H1 (cell line): ENCODE data around the gene SMYD3. TPM values are rescaled to one million over a fixed set of nuclear protein-coding genes. Genes with fewer than 3 reads are reported as not detected.

Experiments used
- CTCF ChIA-PET: fragments of 300-600 bp; sonication (Branson Sonifier 250); formaldehyde crosslinking; loops from one replicate; lab custom pipeline; 2021; ENCODE audit not compliant: partially characterized antibody; lab: Charles Lee
- POLR2A ChIA-PET: fragments of 300-600 bp; sonication (Branson Sonifier 250); formaldehyde crosslinking; loops from one replicate; lab custom pipeline; 2021; ENCODE audit warnings: inconsistent platforms; ENCODE audit not compliant: partially characterized antibody; lab: Charles Lee
- DNase-seq, 2 experiments: peaks; one replicate each; pipeline versions ENCODE4 v3.0.0 to v3.0.0-alpha.2; 2010 to 2022; ENCODE audit warnings: low spot score in 2 of 2, low read depth in 1 of 2, mixed read lengths in 1 of 2
- FAIRE-seq: peaks from 2 replicates; lab custom pipeline; 2011; peaks lifted over from hg19 to GRCh38; lab: Jason Lieb, UNC
- H2AFZ ChIP-seq: 2 replicates; pipeline ENCODE4 v1.8.1; 2012; ENCODE audit warnings: low read length, inconsistent platforms
- H2AK5ac ChIP-seq: 2 replicates; pipeline ENCODE4 v1.6.1; 2013; ENCODE audit warnings: low read depth, low read length
- H2BK120ac ChIP-seq: replicated peaks from 2 replicates; pipeline ENCODE3; 2013; ENCODE audit warnings: low read depth, low read length, inconsistent platforms
- H2BK12ac ChIP-seq: 2 replicates; pipeline ENCODE4 v1.6.1; 2013; ENCODE audit warnings: low read depth, low read length
- H2BK15ac ChIP-seq: 2 replicates; pipeline ENCODE4 v1.6.1; 2013; ENCODE audit warnings: low read length
- H2BK20ac ChIP-seq: 2 replicates; pipeline ENCODE4 v1.6.1; 2013; ENCODE audit warnings: low read length
- H2BK5ac ChIP-seq: 2 replicates; pipeline ENCODE4 v1.6.1; 2013; ENCODE audit warnings: low read depth, low read length
- H3K14ac ChIP-seq: 2 replicates; pipeline ENCODE4 v1.6.1; 2013; ENCODE audit warnings: inconsistent platforms; ENCODE audit not compliant: insufficient read length
- H3K18ac ChIP-seq: 2 replicates; pipeline ENCODE4 v1.6.1; 2013; ENCODE audit warnings: low read length; ENCODE audit errors: extremely low read depth
- H3K23ac ChIP-seq: 2 replicates; pipeline ENCODE4 v1.6.1; 2013; ENCODE audit warnings: inconsistent platforms; ENCODE audit not compliant: insufficient read length
- H3K23me2 ChIP-seq: 2 replicates; pipeline ENCODE4 v1.6.1; 2013; ENCODE audit warnings: low read depth, low read length
- H3K27ac ChIP-seq: 2 replicates; pipeline ENCODE4 v1.6.1; 2011; ENCODE audit warnings: low read depth, low read length, inconsistent platforms
- H3K27me3 ChIP-seq, 4 experiments: replicated peaks in 1 of 4; 1 replicate in 1 of 4; 2 replicates in 3 of 4; pipeline versions ENCODE4 v1.6.1 to v1.8.1; 2011 to 2013; ENCODE audit warnings: low read length in 3 of 4, mild to moderate bottlenecking in 3 of 4, inconsistent platforms in 2 of 4, mixed read lengths in 2 of 4, moderate library complexity in 1 of 4; ENCODE audit not compliant: control insufficient read depth in 3 of 4, insufficient read depth in 3 of 4; ENCODE audit errors: extremely low read depth in 1 of 4
- H3K36me3 ChIP-seq, 4 experiments: 2 replicates each; pipeline versions ENCODE4 v1.6.1 to v1.8.1; 2011 to 2013; ENCODE audit warnings: mild to moderate bottlenecking in 4 of 4, low read length in 3 of 4, moderate library complexity in 2 of 4, control low read depth in 1 of 4, inconsistent platforms in 1 of 4; ENCODE audit not compliant: insufficient read depth in 4 of 4, control insufficient read depth in 2 of 4
- H3K4ac ChIP-seq: replicated peaks from 2 replicates; pipeline ENCODE3; 2013; ENCODE audit warnings: low read length, low read depth, mixed read lengths, inconsistent platforms; ENCODE audit not compliant: insufficient read length
- H3K4me1 ChIP-seq, 4 experiments: replicated peaks in 1 of 4; 1 replicate in 1 of 4; 2 replicates in 3 of 4; pipeline versions ENCODE4 v1.6.1 to v1.8.1; 2011 to 2013; ENCODE audit warnings: low read length in 3 of 4, inconsistent platforms in 2 of 4, mixed read lengths in 1 of 4; ENCODE audit not compliant: insufficient read depth in 4 of 4, control insufficient read depth in 3 of 4
- H3K4me2 ChIP-seq, 2 experiments: 2 replicates each; pipeline versions ENCODE4 v1.6.1 to v1.8.1; 2011 to 2013; ENCODE audit warnings: low read depth in 2 of 2, low read length in 2 of 2, control low read depth in 1 of 2, inconsistent platforms in 1 of 2, mild to moderate bottlenecking in 1 of 2; ENCODE audit not compliant: insufficient read depth in 1 of 2
- H3K4me3 ChIP-seq, 4 experiments: fragments of 200-600, 300-600 bp in 1 of 4; sonication (generic), shearing (Covaris generic), sonication (Bioruptor Twin) in 1 of 4; 2 replicates each; pipeline versions ENCODE4 v1.5.1 to v1.8.1; 2011 to 2016; ENCODE audit warnings: low read length in 4 of 4, low read depth in 3 of 4, control low read depth in 2 of 4, inconsistent platforms in 2 of 4, mild to moderate bottlenecking in 2 of 4, mixed read lengths in 1 of 4, moderate library complexity in 1 of 4; ENCODE audit not compliant: insufficient read depth in 2 of 4; ENCODE audit errors: extremely low read depth in 1 of 4
- H3K56ac ChIP-seq: replicated peaks from 2 replicates; pipeline ENCODE3; 2013; ENCODE audit warnings: low read depth, mild to moderate bottlenecking, mixed read lengths, low read length, inconsistent platforms; ENCODE audit not compliant: insufficient read length
- H3K79me1 ChIP-seq: 2 replicates; pipeline ENCODE4 v1.6.1; 2013; ENCODE audit warnings: low read depth, low read length, control low read depth
- H3K79me2 ChIP-seq, 2 experiments: 2 replicates each; pipeline versions ENCODE4 v1.6.1 to v1.8.1; 2012 to 2013; ENCODE audit warnings: low read length in 2 of 2, mild to moderate bottlenecking in 2 of 2, inconsistent platforms in 1 of 2; ENCODE audit not compliant: insufficient read depth in 2 of 2, control insufficient read depth in 1 of 2
- H3K9ac ChIP-seq, 4 experiments: replicated peaks in 1 of 4; 1 replicate in 1 of 4; 2 replicates in 3 of 4; pipeline versions ENCODE4 v1.6.1 to v1.8.1; 2011 to 2013; ENCODE audit warnings: low read depth in 3 of 4, low read length in 3 of 4, control low read depth in 2 of 4, mild to moderate bottlenecking in 2 of 4, moderate library complexity in 2 of 4, inconsistent platforms in 1 of 4; ENCODE audit errors: extremely low read depth in 1 of 4
- H3K9me3 ChIP-seq, 2 experiments: 2 replicates each; pipeline versions ENCODE4 v1.6.1 to v1.8.1; 2012 to 2013; ENCODE audit warnings: mild to moderate bottlenecking in 2 of 2, moderate library complexity in 2 of 2, control low read depth in 1 of 2, inconsistent platforms in 1 of 2, low read depth in 1 of 2, low read length in 1 of 2, mixed read lengths in 1 of 2; ENCODE audit not compliant: insufficient read depth in 2 of 2
- H4K20me1 ChIP-seq, 2 experiments: replicated peaks in 1 of 2; 2 replicates each; pipeline versions ENCODE3 to v1.8.1; 2011 to 2013; ENCODE audit warnings: inconsistent platforms in 2 of 2, low read length in 2 of 2, mild to moderate bottlenecking in 1 of 2; ENCODE audit not compliant: insufficient read depth in 2 of 2, control insufficient read depth in 1 of 2
- H4K5ac ChIP-seq: 2 replicates; pipeline ENCODE4 v1.6.1; 2013; ENCODE audit warnings: low read length, low read depth, mixed read lengths, inconsistent platforms; ENCODE audit not compliant: insufficient read length
- H4K8ac ChIP-seq: 2 replicates; pipeline ENCODE4 v1.8.0; 2013; ENCODE audit warnings: mild to moderate bottlenecking, moderate library complexity, low read length, inconsistent platforms; ENCODE audit not compliant: insufficient read depth; ENCODE audit errors: extremely low read depth
- H4K91ac ChIP-seq: replicated peaks from 2 replicates; pipeline ENCODE3; 2013; ENCODE audit warnings: low read length, mixed read lengths, inconsistent platforms; ENCODE audit not compliant: insufficient read length
- HDAC2 ChIP-seq, 2 experiments: fragments of 300-600 bp in 1 of 2; sonication (generic) in 1 of 2; IDR thresholded peaks; 2 replicates each; pipeline ENCODE4 v1.6.1; 2011 to 2012; ENCODE audit warnings: low read depth in 2 of 2, low read length in 2 of 2, mild to moderate bottlenecking in 2 of 2, moderate library complexity in 2 of 2, borderline replicate concordance in 1 of 2, inconsistent platforms in 1 of 2
- KDM4A ChIP-seq: IDR thresholded peaks from one replicate; pipeline ENCODE4 v1.7.1; 2012; ENCODE audit warnings: low read depth, mild to moderate bottlenecking, moderate library complexity, low read length, inconsistent platforms; ENCODE audit not compliant: severe bottlenecking
- KDM5A ChIP-seq: fragments of 200-600 bp; IDR thresholded peaks from 2 replicates; pipeline ENCODE4 v1.7.1; 2012; ENCODE audit warnings: mild to moderate bottlenecking, low read length, inconsistent platforms, mixed read lengths
- POLR2AphosphoS5 ChIP-seq: IDR thresholded peaks from 2 replicates; pipeline ENCODE4 v1.6.1; 2011; ENCODE audit warnings: low read depth, low read length
- RNF2 ChIP-seq: fragments of 200-900, 300-1000 bp; sonication (generic); IDR thresholded peaks from 2 replicates; pipeline ENCODE4 v1.7.1; 2016; ENCODE audit warnings: borderline replicate concordance, low read depth, mild to moderate bottlenecking, antibody characterized with exemption, low read length; ENCODE audit not compliant: poor library complexity, severe bottlenecking; ENCODE audit errors: missing control alignments
- SAP30 ChIP-seq: fragments of 300-600 bp; sonication (generic); IDR thresholded peaks from 2 replicates; pipeline ENCODE4 v1.7.1; 2012; ENCODE audit warnings: low read length, moderate library complexity, mild to moderate bottlenecking, inconsistent platforms; ENCODE audit not compliant: insufficient read depth, insufficient replicate concordance
- SRF ChIP-seq: IDR thresholded peaks from 2 replicates; pipeline ENCODE4 v1.6.1; 2011; ENCODE audit warnings: mild to moderate bottlenecking, low read depth, low read length, moderate library complexity
- TAF1 ChIP-seq: IDR thresholded peaks from 2 replicates; pipeline ENCODE4 v1.6.1; 2011; ENCODE audit warnings: mild to moderate bottlenecking, low read depth, low read length
- WGBS, 2 experiments: shearing (Covaris generic) in 1 of 2; methylation state at CpG; one replicate each; pipeline versions ENCODE4 v1.1.6 to v1.1.7; 2013 to 2015; ENCODE audit warnings: low lambda C conversion rate in 2 of 2, mixed read lengths in 2 of 2, inconsistent platforms in 1 of 2, low coverage in 1 of 2, missing lambda C conversion rate in 1 of 2; ENCODE audit not compliant: insufficient replicate concordance in 2 of 2, insufficient coverage in 1 of 2, insufficient read length in 1 of 2; ENCODE audit errors: extremely low coverage in 1 of 2, missing lambda C conversion rate in 1 of 2; 5-methylcytosine and 5-hydroxymethylcytosine counted together
- polyA plus RNA-seq, 7 experiments: library from polyadenylated mRNA; depleted of rRNA in 3 of 7; stranded (reverse) in 5 of 7; unstranded in 2 of 7; fragments of >200 nt in 5 of 7; fragments of 200-250 nt in 2 of 7; gene quantifications; 1 replicate in 5 of 7; 2 replicates in 1 of 7; 4 replicates in 1 of 7; pipeline versions ENCODE4 v1.2.1 to v1.2.3, GENCODE V29; 2011 to 2013; ENCODE audit warnings: missing spikeins in 2 of 7, mixed read lengths in 2 of 7
- total RNA-seq: library from RNA; stranded (reverse); fragmentation: NEBNext Ultra II Directional; extraction: Animal tissue kit (Norgen Biotek cat#: 25700); gene quantifications from 2 replicates; pipeline ENCODE4 v1.2.1, GENCODE V29; 2021
- TF ChIP-seq, protein P1 (sequence below), 3 experiments: IDR thresholded peaks; 1 replicate in 2 of 3; 2 replicates in 1 of 3; pipeline versions ENCODE4 v1.5.1 to v1.6.1; 2011; ENCODE audit warnings: low read length in 3 of 3, mild to moderate bottlenecking in 3 of 3, inconsistent platforms in 2 of 3, low read depth in 1 of 3, moderate library complexity in 1 of 3; ENCODE audit not compliant: insufficient read depth in 1 of 3; ENCODE audit errors: control extremely low read depth in 1 of 3

SMYD3 gene
- total and polyA plus RNA-seq, 2 of the 8 experiments (the other 6 are each of a cell fraction or from before 2014, with no cell fraction given), result 17.3 to 25.4 TPM

DNA sequence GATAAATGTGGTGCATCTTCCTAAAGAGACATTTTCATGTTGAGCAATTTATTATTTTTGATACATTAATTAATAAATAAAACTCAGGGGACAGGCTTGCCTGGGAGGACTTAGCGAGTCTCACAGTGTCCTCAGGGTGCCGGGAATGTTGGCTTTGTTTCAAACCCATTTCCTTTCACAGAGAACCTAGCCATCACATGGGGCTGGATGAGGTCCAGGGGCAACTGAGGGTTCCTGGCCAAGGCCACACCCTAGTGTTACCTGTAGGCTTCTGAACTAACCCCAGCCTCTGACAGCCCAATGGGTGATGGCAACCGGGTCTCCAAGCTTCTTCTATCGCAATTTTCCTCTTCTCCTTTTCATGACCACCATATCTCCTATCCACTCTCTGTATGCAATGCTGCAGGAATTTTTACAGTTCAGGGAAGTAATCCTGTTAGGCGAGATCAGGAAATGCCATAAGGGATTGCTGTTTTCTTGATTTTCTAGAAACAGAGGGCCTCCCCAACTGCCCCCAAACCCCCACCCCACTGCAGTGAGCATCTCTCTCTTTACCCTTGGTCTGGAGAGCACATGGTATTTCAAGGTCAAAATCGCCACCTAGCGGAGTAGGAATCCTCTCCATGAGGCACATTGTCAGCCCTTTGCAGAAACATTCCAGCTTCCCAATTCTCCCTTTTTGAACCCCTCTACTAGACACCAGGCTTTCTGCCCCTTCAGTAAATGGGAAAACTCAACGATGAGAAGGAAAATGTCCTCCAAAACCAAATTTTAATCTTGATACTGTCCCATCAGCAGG is 22.1 kb upstream of the SMYD3 start:
- Histone ChIP-seq H3K9me3 (peaks cover 9 to 10% of the 10 kb centered on the region in 2 experiments), H2BK120ac (no peak overlapping the region), H3K4me1 (no peaks in the 10 kb centered on the region), H3K79me1 (no peaks in the 10 kb centered on the region), H3K36me3 (no peaks in the 10 kb centered on the region), H2BK15ac (no peak overlapping the region), H2BK20ac (no peak overlapping the region), H3K56ac (no peak overlapping the region), H4K20me1 (no peaks in the 10 kb centered on the region), H2BK12ac (no peak overlapping the region), H2AFZ (no peak overlapping the region), H3K23ac (no peak overlapping the region), H3K4me3 (no peak overlapping the region), H3K79me2 (no peaks in the 10 kb centered on the region), H3K4ac (no peak overlapping the region), H3K14ac (no peak overlapping the region), H3K9ac (no peak overlapping the region), H4K5ac (no peak overlapping the region), H4K91ac (no peak overlapping the region), H3K27me3 (no peaks in the 10 kb centered on the region), H2BK5ac (no peak overlapping the region), H3K27ac (no peak overlapping the region), H2AK5ac (no peak overlapping the region), H4K8ac (no peak overlapping the region), H3K4me2 (no peak overlapping the region), H3K18ac (no peak overlapping the region), H3K23me2 (no peaks in the 10 kb centered on the region)
- ChIA-PET POLR2A (no interaction called here), CTCF (interaction anchor here (0.6 to 1.3 kb wide), 4 partner anchors 12 to 156 kb away, joined by 3 to 5 read pairs (median 4); no protein-coding TSS in a partner anchor)
- DNase-seq (no peak), FAIRE-seq (no peak)
- WGBS, 2 experiments, result 79% methylated on average over 8 of the region's 8 CpGs; no CpG with 5 or more reads in 1 of the 2 experiments
- TF ChIP-seq KDM4A, result no peak
- TF ChIP-seq, protein P1, sequence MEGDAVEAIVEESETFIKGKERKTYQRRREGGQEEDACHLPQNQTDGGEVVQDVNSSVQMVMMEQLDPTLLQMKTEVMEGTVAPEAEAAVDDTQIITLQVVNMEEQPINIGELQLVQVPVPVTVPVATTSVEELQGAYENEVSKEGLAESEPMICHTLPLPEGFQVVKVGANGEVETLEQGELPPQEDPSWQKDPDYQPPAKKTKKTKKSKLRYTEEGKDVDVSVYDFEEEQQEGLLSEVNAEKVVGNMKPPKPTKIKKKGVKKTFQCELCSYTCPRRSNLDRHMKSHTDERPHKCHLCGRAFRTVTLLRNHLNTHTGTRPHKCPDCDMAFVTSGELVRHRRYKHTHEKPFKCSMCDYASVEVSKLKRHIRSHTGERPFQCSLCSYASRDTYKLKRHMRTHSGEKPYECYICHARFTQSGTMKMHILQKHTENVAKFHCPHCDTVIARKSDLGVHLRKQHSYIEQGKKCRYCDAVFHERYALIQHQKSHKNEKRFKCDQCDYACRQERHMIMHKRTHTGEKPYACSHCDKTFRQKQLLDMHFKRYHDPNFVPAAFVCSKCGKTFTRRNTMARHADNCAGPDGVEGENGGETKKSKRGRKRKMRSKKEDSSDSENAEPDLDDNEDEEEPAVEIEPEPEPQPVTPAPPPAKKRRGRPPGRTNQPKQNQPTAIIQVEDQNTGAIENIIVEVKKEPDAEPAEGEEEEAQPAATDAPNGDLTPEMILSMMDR (IDR thresholded peaks at IDR 0.05; ENCODE audit: control extremely low read depth in 1 of 3, insufficient read depth in 1 of 3, low read depth in 1 of 3, low read length in 3 of 3), result peak in 2 of 3 experiments; percentile 14 to 34; a peak in 2 of 4 replicates
- TF ChIP-seq TAF1, result no peak
- no peak for TF ChIP-seq RNF2
- no peak for TF ChIP-seq SRF
- no peak for TF ChIP-seq KDM5A
- no peak for TF ChIP-seq SAP30
- TF ChIP-seq HDAC2 (IDR thresholded peaks at IDR 0.05; ENCODE audit: borderline replicate concordance in 1 of 2, low read depth in 2 of 2, low read length in 2 of 2), result no peak
- no peak for TF ChIP-seq POLR2AphosphoS5
